Bronchial epithelial cell (primary cell): ENCODE results near the gene HAO2. TPM values are rescaled to one million over a fixed set of nuclear protein-coding genes. Genes with fewer than 3 reads are reported as not detected.

ENCODE experiments used
- DNase-seq: peaks from one replicate; pipeline ENCODE4 v3.0.0-alpha.2; 2010; ENCODE audit warnings: low read depth
- FAIRE-seq: peaks from 2 replicates; lab custom pipeline; 2011; peaks lifted over from hg19 to GRCh38; lab: Jason Lieb, UNC
- H3K27me3 ChIP-seq: 2 replicates; pipeline ENCODE4 v1.5.1; 2011; ENCODE audit warnings: low read length; ENCODE audit not compliant: control insufficient read depth, insufficient read depth
- H3K36me3 ChIP-seq: 2 replicates; pipeline ENCODE4 v1.5.1; 2011; ENCODE audit warnings: low read length; ENCODE audit not compliant: control insufficient read depth, insufficient read depth
- H3K4me3 ChIP-seq: 2 replicates; pipeline ENCODE4 v1.5.1; 2011; ENCODE audit warnings: mild to moderate bottlenecking, low read depth, low read length, control low read depth
- total RNA-seq: library from RNA; depleted of rRNA; stranded (reverse); fragments of >200 nt; gene quantifications from 2 replicates; pipeline ENCODE4 v1.2.1, GENCODE V29; 2014
- TF ChIP-seq, protein P1 (sequence below): IDR thresholded peaks from 2 replicates; pipeline ENCODE4 v1.5.1; 2011; ENCODE audit warnings: mild to moderate bottlenecking, moderate library complexity, low read length, control low read depth, inconsistent platforms; ENCODE audit not compliant: insufficient read depth, severe bottlenecking

Gene HAO2
- total RNA-seq, 1 donor from 2014 or later = not detected

DNA sequence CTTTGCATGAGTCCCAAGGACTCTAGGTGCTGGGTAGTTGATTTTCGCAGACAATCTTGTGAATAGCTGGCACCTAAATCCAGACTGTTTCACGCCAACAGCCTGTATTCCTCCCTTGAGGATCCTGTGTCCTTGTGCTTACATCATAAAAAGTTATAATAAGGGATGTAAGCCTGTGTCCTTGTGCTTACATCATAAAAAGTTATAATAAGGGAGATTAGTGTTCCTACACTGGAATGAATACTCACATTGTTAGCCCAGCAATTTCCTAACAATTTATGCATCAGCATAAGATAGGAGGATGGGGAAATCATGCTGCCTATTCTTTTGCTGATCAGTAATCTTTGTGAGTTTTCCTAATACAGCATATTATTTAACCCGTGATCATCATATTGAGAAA, 42.4 kb downstream of the HAO2 start:
- no peak for FAIRE-seq
- no peaks in the 10 kb centered on the region for H3K36me3 ChIP-seq
- no peak for DNase-seq
- no peak overlapping the region for H3K4me3 ChIP-seq
- H3K27me3 ChIP-seq = peaks cover 3% of the 10 kb centered on the region
- TF ChIP-seq, protein P1, sequence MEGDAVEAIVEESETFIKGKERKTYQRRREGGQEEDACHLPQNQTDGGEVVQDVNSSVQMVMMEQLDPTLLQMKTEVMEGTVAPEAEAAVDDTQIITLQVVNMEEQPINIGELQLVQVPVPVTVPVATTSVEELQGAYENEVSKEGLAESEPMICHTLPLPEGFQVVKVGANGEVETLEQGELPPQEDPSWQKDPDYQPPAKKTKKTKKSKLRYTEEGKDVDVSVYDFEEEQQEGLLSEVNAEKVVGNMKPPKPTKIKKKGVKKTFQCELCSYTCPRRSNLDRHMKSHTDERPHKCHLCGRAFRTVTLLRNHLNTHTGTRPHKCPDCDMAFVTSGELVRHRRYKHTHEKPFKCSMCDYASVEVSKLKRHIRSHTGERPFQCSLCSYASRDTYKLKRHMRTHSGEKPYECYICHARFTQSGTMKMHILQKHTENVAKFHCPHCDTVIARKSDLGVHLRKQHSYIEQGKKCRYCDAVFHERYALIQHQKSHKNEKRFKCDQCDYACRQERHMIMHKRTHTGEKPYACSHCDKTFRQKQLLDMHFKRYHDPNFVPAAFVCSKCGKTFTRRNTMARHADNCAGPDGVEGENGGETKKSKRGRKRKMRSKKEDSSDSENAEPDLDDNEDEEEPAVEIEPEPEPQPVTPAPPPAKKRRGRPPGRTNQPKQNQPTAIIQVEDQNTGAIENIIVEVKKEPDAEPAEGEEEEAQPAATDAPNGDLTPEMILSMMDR = no peak

DNA sequence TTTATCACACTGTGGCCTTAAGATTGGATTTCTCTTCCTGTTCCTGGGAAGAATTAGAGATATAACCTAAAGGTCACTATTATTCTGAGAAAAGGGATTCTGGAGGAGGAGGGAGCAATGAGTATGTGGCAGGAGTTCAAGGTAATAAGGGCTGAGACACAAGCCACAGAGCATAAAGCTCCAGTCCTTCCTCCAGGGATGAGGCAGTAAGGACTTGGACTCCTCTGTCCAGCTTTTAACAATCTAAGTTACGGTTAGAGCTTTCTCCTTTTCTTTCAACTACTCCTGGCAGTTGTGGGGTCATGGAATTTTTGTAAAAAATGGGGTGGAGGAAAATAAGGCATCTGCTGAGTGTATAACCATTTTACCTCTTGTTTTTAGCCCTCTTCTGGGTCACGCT, 46.4 kb downstream of the HAO2 start, which contains the start of gene HSD3B2:
TSS of gene HSD3B2 (plus strand) at position 201 of the 400 bp plus-strand sequence. CDS start 270 bp downstream, outside the sequence.
- DNase-seq (no peak), FAIRE-seq (peak; percentile 28)
- no peaks in the 10 kb centered on the region for H3K36me3 ChIP-seq
- H3K27me3 ChIP-seq = peaks cover 4% of the 10 kb centered on the region
- no peak within 1 kb of the TSS for H3K4me3 ChIP-seq
- TF ChIP-seq, protein P1 = no peak

DNA sequence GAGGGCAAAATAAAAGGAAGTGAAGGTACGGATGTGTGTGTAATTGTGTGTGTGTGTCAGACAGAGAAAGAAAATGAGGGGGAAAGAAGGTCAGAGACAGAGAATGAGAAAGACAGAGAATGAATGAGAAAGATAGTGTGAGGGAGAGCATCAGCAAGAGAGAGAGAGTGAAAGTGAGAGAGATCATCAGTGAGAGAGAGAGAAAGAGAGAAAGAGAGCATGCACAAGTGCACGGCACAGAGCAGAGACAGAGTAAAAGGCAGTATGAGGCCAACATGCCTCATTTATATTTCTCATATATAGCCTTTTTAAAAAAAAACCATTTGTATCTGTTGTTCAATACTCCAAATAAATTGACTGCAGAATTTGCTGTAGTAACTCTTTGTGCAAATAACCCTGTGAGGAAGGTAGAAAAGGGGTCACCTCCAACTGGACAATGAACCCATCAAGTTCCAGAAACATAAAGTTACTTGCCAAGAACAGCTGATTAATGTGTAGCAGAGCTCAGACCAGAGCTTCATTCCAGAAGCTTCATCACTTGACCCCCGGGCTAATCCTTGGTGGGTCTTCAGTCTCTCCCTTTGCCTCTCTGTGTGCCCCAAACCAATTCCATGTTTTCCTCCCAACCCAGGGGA, 47.5 kb downstream of the HAO2 start:
- H3K27me3 ChIP-seq = peaks cover 4% of the 10 kb centered on the region
- no peak for DNase-seq
- H3K4me3 ChIP-seq = no peak overlapping the region
- TF ChIP-seq, protein P1 = no peak
- H3K36me3 ChIP-seq = no peaks in the 10 kb centered on the region
- FAIRE-seq = no peak

DNA sequence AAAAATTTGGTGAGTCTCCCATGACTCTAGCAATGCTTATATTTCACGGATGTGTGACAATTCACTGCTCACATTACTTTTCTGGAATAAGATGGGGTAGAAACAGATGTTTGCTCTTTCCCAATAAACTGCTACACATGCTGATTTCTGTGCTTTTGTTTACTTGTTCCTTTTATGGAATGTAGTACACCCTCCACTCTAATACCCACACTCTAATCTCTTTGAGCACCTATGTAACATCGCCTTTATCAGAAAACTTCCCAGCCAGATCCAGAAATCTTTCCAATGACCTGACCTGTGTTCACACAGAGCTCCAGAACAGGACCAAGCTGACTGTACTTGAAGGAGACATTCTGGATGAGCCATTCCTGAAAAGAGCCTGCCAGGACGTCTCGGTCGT, 50.5 kb downstream of the HAO2 start:
- no peaks in the 10 kb centered on the region for H3K36me3 ChIP-seq
- FAIRE-seq = no peak
- H3K27me3 ChIP-seq = peaks cover 1% of the 10 kb centered on the region
- TF ChIP-seq, protein P1 = no peak
- DNase-seq = no peak
- no peak overlapping the region for H3K4me3 ChIP-seq

DNA sequence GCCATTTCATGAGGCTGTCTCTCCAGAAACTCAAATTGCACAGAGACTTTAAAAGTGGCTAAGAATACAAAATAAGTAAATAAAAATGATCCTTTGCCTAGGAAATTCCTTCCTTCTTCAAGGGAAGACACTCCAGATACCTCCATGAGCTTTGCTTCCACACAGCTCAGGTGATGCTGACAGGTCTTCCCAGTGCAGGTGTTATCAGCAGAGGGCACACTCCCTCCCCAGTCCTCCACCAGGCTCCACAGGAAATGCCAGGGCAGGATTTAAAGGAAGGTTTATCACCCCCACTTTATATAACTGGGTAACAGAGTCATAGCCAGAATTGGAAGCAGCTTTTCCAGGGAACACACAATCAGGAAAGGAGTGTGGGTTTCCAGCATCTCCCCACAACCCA, 52.1 kb downstream of the HAO2 start:
- Histone ChIP-seq H3K36me3 (no peaks in the 10 kb centered on the region), H3K27me3 (peaks cover 1% of the 10 kb centered on the region), H3K4me3 (no peak overlapping the region)
- TF ChIP-seq, protein P1 = no peak
- no peak for FAIRE-seq
- DNase-seq = no peak

DNA sequence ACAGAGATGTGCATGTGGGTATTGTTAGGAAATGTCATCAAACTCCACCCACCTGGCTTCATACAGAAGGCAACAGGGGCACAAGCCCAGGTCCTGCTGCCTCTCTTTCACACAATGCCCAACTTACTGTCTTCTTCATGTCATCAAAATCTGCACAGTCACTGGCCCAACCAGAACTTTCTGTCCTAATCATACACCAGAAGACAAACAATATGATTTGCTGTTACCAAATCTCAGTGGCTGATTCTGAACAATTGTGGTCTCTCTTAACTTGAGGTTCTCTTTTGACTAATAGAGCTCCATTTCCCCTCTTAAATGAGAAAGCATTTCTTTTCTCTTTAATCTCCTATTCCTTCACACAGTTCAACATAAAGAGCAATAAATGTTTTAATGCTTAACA, 54.0 kb downstream of the HAO2 start:
- TF ChIP-seq, protein P1 = no peak
- no peaks in the 10 kb centered on the region for H3K36me3 ChIP-seq
- no peak for FAIRE-seq
- H3K4me3 ChIP-seq = no peak overlapping the region
- no peak for DNase-seq
- peaks cover 1% of the 10 kb centered on the region for H3K27me3 ChIP-seq
